Right renal pelvis (tissue), 4 donors: ENCODE measurements around the gene UNC93B1. TPM values are rescaled to one million over a fixed set of nuclear protein-coding genes. Genes with fewer than 3 reads are reported as not detected.
A peak's percentile ranks its signal among the peaks of the same experiment; 100 is the strongest.

ENCODE experiments used
- DNase-seq, 4 donors: peaks; one replicate each; pipeline ENCODE4 v3.0.0-alpha.2; 2013; ENCODE audit warnings: low read depth in 4 of 4, low spot score in 3 of 4, missing footprints in 1 of 4
- polyA plus RNA-seq, 4 donors: library from polyadenylated mRNA; unstranded; fragments of 120-200 nt; gene quantifications; one replicate each; pipeline ENCODE4 v1.2.1, GENCODE V29; 2013; ENCODE audit not compliant: insufficient read length in 4 of 4

The UNC93B1 gene
- polyA plus RNA-seq, 4 donors, result 8.0 to 13.8 (median 9.4) TPM

GRCh38 chr11:68040957-68041591 lies 37.2 kb upstream of the UNC93B1 start:
- DNase-seq, result no peak

GRCh38 chr11:68040101-68040956 lies 36.4 kb upstream of the UNC93B1 start:
- peak in 2 of 4 donors; percentile 31 to 43 for DNase-seq

GRCh38 chr11:68039526-68040086 lies 35.7 kb upstream of the UNC93B1 start:
- DNase-seq, result no peak

GRCh38 chr11:68038718-68039525 lies 35.0 kb upstream of the UNC93B1 start, which contains the start of gene TCIRG1:
Gene TCIRG1, plus strand, starts transcription at chr11:68039025. Its CDS starts 2,247 bp downstream, at chr11:68041272.
- peak in 3 of 4 donors; percentile 52 to 57 (median 54) for DNase-seq

DNA sequence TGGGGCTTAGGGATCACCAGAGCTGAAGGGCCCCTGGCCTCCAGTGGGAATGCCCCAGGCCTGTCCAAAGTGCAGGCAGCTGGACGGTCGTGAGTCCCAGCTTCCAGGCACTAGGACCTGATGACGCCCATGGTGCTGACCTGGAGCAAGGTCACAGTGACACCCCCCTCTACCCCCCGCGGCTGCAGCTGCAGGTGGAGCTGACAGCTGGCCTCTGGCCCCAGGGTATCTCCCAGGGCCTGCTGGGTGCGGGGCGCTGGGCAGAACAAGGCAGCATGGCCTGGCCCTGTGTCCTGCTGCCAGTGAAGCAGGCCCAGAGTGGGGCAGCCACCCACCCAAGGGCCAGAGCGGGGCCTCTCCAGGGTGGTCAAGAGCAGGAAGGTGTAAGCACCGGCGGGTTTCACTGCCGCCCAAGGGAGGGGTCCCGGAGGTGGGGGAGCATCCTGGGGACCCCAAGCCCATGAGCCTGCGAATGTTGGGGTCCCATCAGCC lies 34.4 kb upstream of the UNC93B1 start:
- no peak for DNase-seq

DNA sequence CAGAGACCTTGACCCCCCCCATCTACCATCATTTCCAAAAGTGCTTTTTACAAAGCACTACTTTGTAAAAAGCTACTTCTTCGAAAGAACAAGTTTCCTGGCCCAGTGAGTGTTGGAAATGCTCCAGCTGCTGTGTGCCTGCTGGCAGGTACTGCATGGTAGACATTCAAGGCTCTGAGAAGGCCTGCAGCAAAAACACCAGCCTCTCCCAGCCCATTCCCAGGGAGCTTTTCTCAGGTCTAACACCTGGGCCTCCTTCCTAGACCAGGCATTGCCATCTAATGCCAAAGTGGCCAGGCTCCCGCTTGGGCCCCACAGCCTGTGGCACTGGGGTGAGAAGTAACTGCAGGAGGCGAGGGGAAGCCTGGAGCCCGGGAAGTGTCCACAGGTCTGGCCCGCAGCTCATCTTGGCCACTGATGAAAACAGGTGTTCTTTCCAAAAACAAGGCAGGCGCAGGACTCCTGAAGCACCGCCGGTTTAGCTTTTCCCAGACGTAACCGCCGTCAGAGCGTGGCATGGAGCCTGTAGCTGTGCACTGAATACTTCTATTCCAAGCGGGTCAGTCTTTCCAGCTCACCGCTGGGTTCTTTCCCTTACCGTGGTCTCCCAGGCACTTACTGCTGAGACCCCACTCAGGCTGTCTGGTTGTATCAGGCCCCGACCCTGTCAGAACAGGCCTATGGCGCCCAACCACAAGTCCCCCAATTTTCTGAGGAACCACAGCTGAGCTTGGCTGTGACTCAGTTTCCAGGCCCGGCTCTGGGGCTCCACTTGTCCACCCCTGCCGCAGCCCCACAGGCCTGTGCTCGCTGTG lies 33.7 kb upstream of the UNC93B1 start:
- DNase-seq, result no peak

- no peak for DNase-seq
Observed at GRCh38 chr11:68036717-68037239, 32.9 kb upstream of the UNC93B1 start.

- no peak for DNase-seq
Observed at GRCh38 chr11:68036141-68036716, 32.3 kb upstream of the UNC93B1 start.

GRCh38 chr11:68035266-68035876 lies 31.5 kb upstream of the UNC93B1 start:
- DNase-seq, result no peak

- DNase-seq, result no peak
Observed at GRCh38 chr11:68033708-68034045, 29.8 kb upstream of the UNC93B1 start.

- no peak for DNase-seq
Observed at GRCh38 chr11:68032997-68033707, 29.3 kb upstream of the UNC93B1 start.

GRCh38 chr11:68032003-68032402 lies 28.1 kb upstream of the UNC93B1 start:
- DNase-seq, result no peak

GRCh38 chr11:68031144-68031464 lies 27.2 kb upstream of the UNC93B1 start:
- no peak for DNase-seq

- DNase-seq, result peak; percentile 94 to 99 (median 98)
Observed at GRCh38 chr11:68030318-68031143, 26.6 kb upstream of the UNC93B1 start, which contains the start of gene NDUFS8. Gene NDUFS8, plus strand, starts transcription at chr11:68030681. Its CDS starts 1,471 bp downstream, at chr11:68032152.

DNA sequence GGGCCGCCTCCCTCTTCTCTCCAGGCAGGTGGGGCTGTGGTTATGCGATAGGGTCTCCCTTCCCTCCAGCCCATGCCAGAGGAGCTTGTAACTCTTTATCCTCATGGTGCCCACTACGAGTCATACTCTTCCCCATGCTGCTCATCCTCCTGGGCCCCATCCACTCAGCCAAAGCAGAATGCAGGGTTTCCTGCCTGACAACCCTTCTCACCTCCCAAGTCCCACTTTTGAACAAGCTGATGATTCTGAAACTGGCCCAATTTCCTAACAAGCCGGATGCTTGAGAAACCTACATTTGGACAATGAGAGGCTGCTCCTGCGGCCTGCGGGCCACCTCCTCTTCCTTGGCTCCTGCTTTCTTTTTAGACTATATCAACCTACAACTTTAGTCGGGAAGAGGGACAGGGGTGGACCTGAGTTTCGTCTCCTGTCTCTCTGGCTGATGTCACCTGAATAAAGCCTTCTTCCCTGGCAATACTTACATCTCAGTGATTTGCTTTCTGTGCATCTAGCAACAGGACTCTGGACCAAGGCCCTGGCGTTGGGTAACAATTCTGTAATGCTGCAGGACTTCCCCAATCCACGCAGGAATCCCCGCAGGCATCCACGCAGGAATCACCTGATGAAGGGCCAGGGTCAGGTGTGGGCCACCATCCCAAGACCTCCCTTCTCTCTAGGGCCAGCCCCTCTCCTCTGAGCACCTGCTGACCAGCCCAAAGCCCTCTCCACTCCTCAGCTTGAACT lies 25.1 kb upstream of the UNC93B1 start:
- no peak for DNase-seq

GRCh38 chr11:68027667-68028066 lies 23.8 kb upstream of the UNC93B1 start:
- no peak for DNase-seq
